ENCODE results near the gene GIPC2.
"Not testable (repeated sequence)": the region's sequence is repeated elsewhere in the genome, so short reads cannot be mapped to it uniquely, and the experiment has no call there.

Gene GIPC2

GRCh38 chr1:78095593-78095992 lies 49.8 kb downstream of the GIPC2 start:
- DNase-seq (ENCODE audit: low read depth, low spot score), result no peak

- no peak for DNase-seq (ENCODE audit: low read depth, low spot score)
Observed at GRCh38 chr1:78096017-78096416, 50.3 kb downstream of the GIPC2 start.

GRCh38 chr1:78096976-78097375 lies 51.2 kb downstream of the GIPC2 start:
- DNase-seq (ENCODE audit: low read depth, low spot score), result no peak

GRCh38 chr1:78101051-78101450 lies 55.3 kb downstream of the GIPC2 start:
- no peak for DNase-seq (ENCODE audit: low read depth, low spot score)

- DNase-seq (ENCODE audit: low read depth, low spot score), result no peak
Observed at GRCh38 chr1:78101514-78101913, 55.7 kb downstream of the GIPC2 start.

GRCh38 chr1:78102082-78102481 lies 56.3 kb downstream of the GIPC2 start:
- no peak for DNase-seq (ENCODE audit: low read depth, low spot score)

- DNase-seq (ENCODE audit: low read depth, low spot score), result no peak
Observed at GRCh38 chr1:78102916-78103315, 57.1 kb downstream of the GIPC2 start.

- no peak for DNase-seq (ENCODE audit: low read depth, low spot score)
Observed at GRCh38 chr1:78104322-78104721, 58.6 kb downstream of the GIPC2 start.

GRCh38 chr1:78109659-78110058 lies 63.9 kb downstream of the GIPC2 start:
- not testable (repeated sequence) for DNase-seq (ENCODE audit: low read depth, low spot score)

- DNase-seq (ENCODE audit: low read depth, low spot score), result no peak
Observed at GRCh38 chr1:78113156-78113916, 67.6 kb downstream of the GIPC2 start.

GRCh38 chr1:78114034-78114956 lies 68.5 kb downstream of the GIPC2 start:
- peak; percentile 43 for DNase-seq (ENCODE audit: low read depth, low spot score)

GRCh38 chr1:78120485-78120884 lies 74.7 kb downstream of the GIPC2 start:
- not testable (repeated sequence) for DNase-seq (ENCODE audit: low read depth, low spot score)

- DNase-seq (ENCODE audit: low read depth, low spot score), result no peak
Observed at GRCh38 chr1:78121710-78122109, 75.9 kb downstream of the GIPC2 start.

- DNase-seq (ENCODE audit: low read depth, low spot score), result no peak
Observed at GRCh38 chr1:78122389-78122788, 76.6 kb downstream of the GIPC2 start.

GRCh38 chr1:78126506-78126905 lies 80.7 kb downstream of the GIPC2 start:
- no peak for DNase-seq (ENCODE audit: low read depth, low spot score)

- DNase-seq (ENCODE audit: low read depth, low spot score), result no peak
Observed at GRCh38 chr1:78132174-78132947, 86.6 kb downstream of the GIPC2 start.

- DNase-seq (ENCODE audit: low read depth, low spot score), result no peak
Observed at GRCh38 chr1:78132948-78133322, 87.2 kb downstream of the GIPC2 start.

GRCh38 chr1:78136680-78137079 lies 90.9 kb downstream of the GIPC2 start:
- no peak for DNase-seq (ENCODE audit: low read depth, low spot score)

GRCh38 chr1:78141531-78142231 lies 95.9 kb downstream of the GIPC2 start:
- no peak for DNase-seq (ENCODE audit: low read depth, low spot score)

GRCh38 chr1:78142736-78143135 lies 97.0 kb downstream of the GIPC2 start:
- no peak for DNase-seq (ENCODE audit: low read depth, low spot score)

GRCh38 chr1:78143152-78143551 lies 97.4 kb downstream of the GIPC2 start:
- DNase-seq (ENCODE audit: low read depth, low spot score), result no peak

Data from brain pericyte (primary cell).